ENCODE data around the gene VPS33B. TPM values are rescaled to one million over a fixed set of nuclear protein-coding genes. Genes with fewer than 3 reads are reported as not detected.
"Not testable (repeated sequence)": the region's sequence is repeated elsewhere in the genome, so short reads cannot be mapped to it uniquely, and the experiment has no call there.

The VPS33B gene
- total RNA-seq, 5 donors from 2014 or later (not counting 1 experiment from before 2014, with no cell fraction given): 19.3 to 29.8 (median 26.0) TPM

DNA sequence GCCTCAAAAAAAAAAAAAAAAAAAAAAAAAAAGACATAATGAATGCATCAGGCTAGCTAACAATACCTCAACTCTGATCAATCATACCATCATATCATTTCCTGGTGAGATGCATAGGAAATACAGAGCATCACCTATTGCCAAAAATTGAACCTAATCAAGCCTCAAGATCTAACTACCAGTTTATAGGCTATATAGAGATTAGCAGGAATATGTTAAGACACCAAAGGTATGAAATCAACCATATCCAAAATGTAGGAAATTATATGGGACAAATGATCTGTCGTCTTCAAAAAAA, 387 bp upstream of the VPS33B start:
- Histone ChIP-seq H3K4me3 (ENCODE audit: control insufficient read depth in 1 of 2, extremely low read depth in 1 of 2, low read length in 1 of 2) (peak overlapping the region; percentile 93 to 99), H3K27me3 (replicated peaks in 1 of 2; ENCODE audit: control insufficient read depth in 2 of 2, extremely low read depth in 1 of 2, insufficient read depth in 2 of 2, low read length in 1 of 2) (peaks cover 0 to 2% of the 10 kb centered on the region in 2 experiments), H3K9me3 (no peaks in the 10 kb centered on the region), H3K4me1 (ENCODE audit: control insufficient read depth in 1 of 2, extremely low read depth in 1 of 2, insufficient read depth in 2 of 2, low read length in 2 of 2) (peaks cover 6 to 28% of the 10 kb centered on the region in 2 experiments), H3K27ac (ENCODE audit: low read length) (peak overlapping the region; percentile 68), H3K36me3 (ENCODE audit: control insufficient read depth in 2 of 2, extremely low read depth in 1 of 2, insufficient read depth in 1 of 2, low read length in 1 of 2) (peaks cover 0 to 4% of the 10 kb centered on the region in 2 donors)
- H3K9me3 Mint-ChIP-seq: no peaks in the 10 kb centered on the region
- DNase-seq (no peak), ATAC-seq (replicated peaks in 1 of 4) (no peak)
- CTCF ChIA-PET: interaction anchor here (0.5 to 1.0 kb wide), 5 partner anchors 10 to 1148 kb away, joined by 3 to 5 read pairs (median 4); no protein-coding TSS in a partner anchor
- H3K4me3 Mint-ChIP-seq: peak overlapping the region; percentile 93 to 97 (median 97)
- WGBS (ENCODE audit: insufficient coverage): no CpG with 5 or more reads among the region's 1 CpG
- no peaks in the 10 kb centered on the region for H3K27me3 Mint-ChIP-seq
- peaks cover 39 to 53% (median 41%) of the 10 kb centered on the region in 3 donors for H3K4me1 Mint-ChIP-seq
- peak overlapping the region; percentile 96 to 98 for H3K27ac Mint-ChIP-seq
- POLR2A ChIA-PET: no interaction called here
- H3K36me3 Mint-ChIP-seq: peaks cover 4% of the 10 kb centered on the region

DNA sequence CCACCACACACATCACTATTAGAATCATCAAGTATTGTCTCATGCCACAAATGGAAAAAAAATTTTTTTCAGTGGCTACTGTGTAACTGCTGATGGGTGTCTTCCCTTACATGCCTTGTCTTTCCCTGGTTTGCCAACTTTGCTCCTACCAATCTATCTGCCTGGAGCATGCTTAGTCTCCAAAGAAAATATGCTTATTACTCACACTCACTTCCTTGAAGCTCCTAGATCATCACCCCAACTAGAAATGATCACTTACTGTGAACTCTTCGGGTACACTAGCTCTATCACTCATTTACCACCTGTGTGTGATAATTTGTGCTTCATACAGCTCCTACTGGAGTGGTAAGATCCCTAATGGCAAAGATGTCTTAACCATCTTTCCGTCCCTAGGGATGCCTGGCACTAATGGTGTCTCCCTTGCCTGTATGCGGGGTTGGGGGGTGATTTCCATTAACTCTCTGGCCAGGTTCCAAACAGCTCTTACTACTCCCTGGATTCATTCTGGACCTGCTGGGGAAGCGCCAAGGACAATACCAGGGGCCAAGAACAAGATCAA, 799 bp downstream of the VPS33B start:
- no peaks in the 10 kb centered on the region for H3K27me3 ChIP-seq (replicated peaks in 1 of 2; ENCODE audit: control insufficient read depth in 2 of 2, extremely low read depth in 1 of 2, insufficient read depth in 2 of 2, low read length in 1 of 2)
- H3K27me3 Mint-ChIP-seq: no peaks in the 10 kb centered on the region
- peak overlapping the region; percentile 93 to 99 for H3K4me3 ChIP-seq (ENCODE audit: control insufficient read depth in 1 of 2, extremely low read depth in 1 of 2, low read length in 1 of 2)
- DNase-seq: no peak
- WGBS (ENCODE audit: insufficient coverage): 14% methylated on average over 1 of the region's 4 CpGs
- peaks cover 7% of the 10 kb centered on the region for H3K36me3 Mint-ChIP-seq
- H3K27ac ChIP-seq (ENCODE audit: low read length): peak overlapping the region; percentile 68
- ATAC-seq (replicated peaks in 1 of 4): no peak
- peaks cover 4 to 5% of the 10 kb centered on the region in 2 donors for H3K36me3 ChIP-seq (ENCODE audit: control insufficient read depth in 2 of 2, extremely low read depth in 1 of 2, insufficient read depth in 1 of 2, low read length in 1 of 2)
- ChIA-PET CTCF (interaction anchor here (1.0 to 1.2 kb wide), 2 partner anchors 11 to 67 kb away, joined by 3 read pairs; no protein-coding TSS in a partner anchor), POLR2A (interaction anchor here in 1 of 2 donors (0.5 kb wide), 1 partner anchor 1066 kb away, joined by 3 read pairs; no protein-coding TSS in a partner anchor)
- H3K4me1 Mint-ChIP-seq: peaks cover 42 to 57% (median 45%) of the 10 kb centered on the region in 3 donors
- H3K9me3 ChIP-seq: no peaks in the 10 kb centered on the region
- no peaks in the 10 kb centered on the region for H3K9me3 Mint-ChIP-seq
- H3K4me3 Mint-ChIP-seq: peak overlapping the region; percentile 93 to 97 (median 97)
- H3K4me1 ChIP-seq (ENCODE audit: control insufficient read depth in 1 of 2, extremely low read depth in 1 of 2, insufficient read depth in 2 of 2, low read length in 2 of 2): peaks cover 6 to 28% of the 10 kb centered on the region in 2 experiments
- peak overlapping the region; percentile 96 to 98 for H3K27ac Mint-ChIP-seq

DNA sequence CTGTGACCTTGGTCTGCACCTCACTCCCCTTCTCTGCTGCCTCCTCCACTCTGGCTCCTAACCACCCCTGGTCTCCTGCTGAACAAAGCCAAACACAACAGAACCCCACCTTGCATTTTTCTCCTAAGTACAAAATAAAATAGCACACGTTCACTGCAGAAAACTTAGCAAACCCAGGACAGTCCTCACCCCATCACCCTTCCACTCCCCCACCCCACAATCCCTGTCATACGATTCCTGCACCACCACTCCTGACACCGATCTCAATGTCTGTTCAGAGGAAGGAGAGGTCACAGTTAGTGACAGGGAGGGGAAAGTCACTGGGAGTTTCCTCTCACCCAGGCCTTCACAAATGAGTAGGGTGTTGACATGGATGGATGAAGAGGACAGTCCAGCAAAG, 4.2 kb downstream of the VPS33B start:
- Histone ChIP-seq H3K27ac (ENCODE audit: low read length) (no peak overlapping the region), H3K4me3 (ENCODE audit: control insufficient read depth in 1 of 2, extremely low read depth in 1 of 2, low read length in 1 of 2) (no peak overlapping the region), H3K9me3 (no peaks in the 10 kb centered on the region), H3K36me3 (ENCODE audit: control insufficient read depth in 2 of 2, extremely low read depth in 1 of 2, insufficient read depth in 1 of 2, low read length in 1 of 2) (peaks cover 6 to 22% of the 10 kb centered on the region in 2 donors), H3K27me3 (replicated peaks in 1 of 2; ENCODE audit: control insufficient read depth in 2 of 2, extremely low read depth in 1 of 2, insufficient read depth in 2 of 2, low read length in 1 of 2) (no peaks in the 10 kb centered on the region), H3K4me1 (ENCODE audit: control insufficient read depth in 1 of 2, extremely low read depth in 1 of 2, insufficient read depth in 2 of 2, low read length in 2 of 2) (peaks cover 6 to 26% of the 10 kb centered on the region in 2 experiments)
- 67% methylated on average over 1 of the region's 3 CpGs for WGBS (ENCODE audit: insufficient coverage)
- ChIA-PET CTCF (interaction anchor here in 1 of 2 donors (0.7 kb wide), 1 partner anchor 222 kb away, joined by 3 read pairs; no protein-coding TSS in a partner anchor), POLR2A (no interaction called here)
- H3K27me3 Mint-ChIP-seq: no peaks in the 10 kb centered on the region
- H3K9me3 Mint-ChIP-seq: no peaks in the 10 kb centered on the region
- no peak overlapping the region for H3K4me3 Mint-ChIP-seq
- ATAC-seq (replicated peaks in 1 of 4) (no peak), DNase-seq (no peak)
- H3K4me1 Mint-ChIP-seq: peaks cover 40 to 52% (median 48%) of the 10 kb centered on the region in 3 donors
- peaks cover 23% of the 10 kb centered on the region for H3K36me3 Mint-ChIP-seq
- H3K27ac Mint-ChIP-seq: peak overlapping the region; percentile 5 to 25

DNA sequence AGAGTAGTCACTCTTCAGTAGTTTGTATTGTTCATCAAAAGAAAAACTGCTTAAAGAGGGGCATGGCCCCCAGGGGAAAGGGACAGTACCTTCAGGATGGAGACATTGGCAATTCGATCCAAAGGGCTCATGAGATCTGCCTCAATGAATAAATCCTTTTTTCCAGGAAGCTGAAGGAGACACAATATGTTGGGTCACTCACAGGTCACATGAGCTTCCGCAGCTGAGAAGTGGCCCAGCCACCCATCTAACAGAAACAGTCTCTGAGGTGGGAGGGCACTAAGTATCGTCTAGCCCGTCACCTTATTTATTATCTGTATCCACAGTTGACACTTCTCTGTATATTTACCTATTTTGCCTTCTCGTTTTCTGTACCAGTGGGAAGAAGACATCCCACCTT, 4.7 kb downstream of the VPS33B start:
- Mint-ChIP-seq H3K27ac (no peak overlapping the region), H3K4me1 (peaks cover 36 to 48% (median 43%) of the 10 kb centered on the region in 3 donors), H3K36me3 (peaks cover 28% of the 10 kb centered on the region), H3K9me3 (no peaks in the 10 kb centered on the region), H3K27me3 (no peaks in the 10 kb centered on the region), H3K4me3 (no peak overlapping the region)
- Histone ChIP-seq H3K36me3 (ENCODE audit: control insufficient read depth in 2 of 2, extremely low read depth in 1 of 2, insufficient read depth in 1 of 2, low read length in 1 of 2) (peaks cover 6 to 27% of the 10 kb centered on the region in 2 donors), H3K9me3 (no peaks in the 10 kb centered on the region), H3K27ac (ENCODE audit: low read length) (no peak overlapping the region), H3K27me3 (replicated peaks in 1 of 2; ENCODE audit: control insufficient read depth in 2 of 2, extremely low read depth in 1 of 2, insufficient read depth in 2 of 2, low read length in 1 of 2) (no peaks in the 10 kb centered on the region), H3K4me1 (ENCODE audit: control insufficient read depth in 1 of 2, extremely low read depth in 1 of 2, insufficient read depth in 2 of 2, low read length in 2 of 2) (peaks cover 6 to 24% of the 10 kb centered on the region in 2 experiments), H3K4me3 (ENCODE audit: control insufficient read depth in 1 of 2, extremely low read depth in 1 of 2, low read length in 1 of 2) (no peak overlapping the region)
- ChIA-PET CTCF (interaction anchor here in 1 of 2 donors (0.6 kb wide), 1 partner anchor 9 kb away, joined by 3 read pairs; no protein-coding TSS in a partner anchor), POLR2A (no interaction called here)
- 87% methylated on average over 4 of the region's 5 CpGs for WGBS (ENCODE audit: insufficient coverage)
- no peak for ATAC-seq (replicated peaks in 1 of 4)
- no peak for DNase-seq

DNA sequence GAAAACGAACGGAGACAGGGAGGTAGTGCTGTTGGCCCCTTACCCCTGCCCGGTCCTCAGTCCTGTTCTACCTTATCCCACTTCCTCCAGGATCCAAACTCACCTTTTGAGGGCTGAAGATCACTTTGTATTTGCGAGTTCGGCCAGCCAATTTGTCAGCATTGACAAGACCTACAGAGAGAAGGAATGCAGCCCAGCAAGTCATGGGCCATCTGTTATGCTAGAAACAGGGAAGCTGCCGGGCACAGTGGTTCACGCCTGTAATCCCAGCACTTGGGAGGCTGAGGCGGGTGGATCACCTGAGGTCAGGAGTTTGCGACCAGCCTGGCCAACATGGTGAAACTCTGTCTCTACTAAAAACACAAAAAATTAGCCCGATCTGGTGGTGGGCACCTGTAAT, 8.7 kb downstream of the VPS33B start:
- DNase-seq; H3K27ac ChIP-seq (ENCODE audit: low read length); H3K4me3 Mint-ChIP-seq; H3K27me3 Mint-ChIP-seq; H3K27me3 ChIP-seq (replicated peaks in 1 of 2; ENCODE audit: control insufficient read depth in 2 of 2, extremely low read depth in 1 of 2, insufficient read depth in 2 of 2, low read length in 1 of 2); H3K4me3 ChIP-seq (ENCODE audit: control insufficient read depth in 1 of 2, extremely low read depth in 1 of 2, low read length in 1 of 2); H3K27ac Mint-ChIP-seq; ATAC-seq (replicated peaks in 1 of 4); CTCF ChIA-PET; H3K9me3 Mint-ChIP-seq; H3K9me3 ChIP-seq; H3K4me1 ChIP-seq (ENCODE audit: control insufficient read depth in 1 of 2, extremely low read depth in 1 of 2, insufficient read depth in 2 of 2, low read length in 2 of 2); POLR2A ChIA-PET: not testable (repeated sequence)
- H3K36me3 Mint-ChIP-seq: peaks cover 51% of the 10 kb centered on the region
- 97% methylated on average over 5 of the region's 10 CpGs for whole genome bisulfite sequencing (ENCODE audit: insufficient coverage)
- H3K4me1 Mint-ChIP-seq: peaks cover 12 to 16% (median 13%) of the 10 kb centered on the region in 3 donors
- H3K36me3 ChIP-seq (ENCODE audit: control insufficient read depth in 2 of 2, extremely low read depth in 1 of 2, insufficient read depth in 1 of 2, low read length in 1 of 2): peaks cover 13 to 54% of the 10 kb centered on the region in 2 donors

DNA sequence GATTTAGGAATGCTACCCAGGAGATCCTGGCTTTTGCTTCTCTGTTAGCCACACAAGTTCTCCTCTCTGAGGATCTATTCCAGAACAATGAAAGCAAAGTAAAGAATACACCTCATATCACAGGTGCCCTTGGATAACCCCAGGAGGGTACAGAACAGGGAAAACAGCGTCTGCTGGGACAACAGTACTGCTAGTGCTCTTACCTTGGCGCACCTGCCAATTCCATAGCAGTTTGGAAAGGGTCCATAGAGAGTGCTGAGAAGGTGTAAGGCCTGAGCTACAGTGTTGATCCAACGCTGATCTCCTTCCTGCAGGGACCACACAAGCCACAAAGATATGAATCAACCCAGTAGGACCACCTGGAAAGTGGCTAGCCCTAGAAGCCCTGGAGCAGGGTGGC, 15.1 kb downstream of the VPS33B start:
- Mint-ChIP-seq H3K27me3 (no peaks in the 10 kb centered on the region), H3K36me3 (peaks cover 55% of the 10 kb centered on the region), H3K9me3 (no peaks in the 10 kb centered on the region), H3K27ac (no peak overlapping the region), H3K4me3 (no peak overlapping the region), H3K4me1 (no peaks in the 10 kb centered on the region)
- H3K9me3 ChIP-seq: no peaks in the 10 kb centered on the region
- CTCF ChIA-PET: interaction anchor here in 1 of 2 donors (0.5 kb wide), 1 partner anchor 26 kb away, joined by 3 read pairs; no protein-coding TSS in a partner anchor
- no peak overlapping the region for H3K4me3 ChIP-seq (ENCODE audit: control insufficient read depth in 1 of 2, extremely low read depth in 1 of 2, low read length in 1 of 2)
- H3K27ac ChIP-seq (ENCODE audit: low read length): no peak overlapping the region
- H3K36me3 ChIP-seq (ENCODE audit: control insufficient read depth in 2 of 2, extremely low read depth in 1 of 2, insufficient read depth in 1 of 2, low read length in 1 of 2): peaks cover 17 to 71% of the 10 kb centered on the region in 2 donors
- no CpG with 5 or more reads among the region's 3 CpGs for WGBS (ENCODE audit: insufficient coverage)
- H3K4me1 ChIP-seq (ENCODE audit: control insufficient read depth in 1 of 2, extremely low read depth in 1 of 2, insufficient read depth in 2 of 2, low read length in 2 of 2): no peaks in the 10 kb centered on the region
- DNase-seq: no peak
- ATAC-seq (replicated peaks in 1 of 4): no peak
- POLR2A ChIA-PET: no interaction called here
- H3K27me3 ChIP-seq (replicated peaks in 1 of 2; ENCODE audit: control insufficient read depth in 2 of 2, extremely low read depth in 1 of 2, insufficient read depth in 2 of 2, low read length in 1 of 2): no peaks in the 10 kb centered on the region

Measured in T-cell (primary cell).